ENCODE measurements around the gene PRSS48.
"Not testable (repeated sequence)": the region's sequence is repeated elsewhere in the genome, so short reads cannot be mapped to it uniquely, and the experiment has no call there.

PRSS48 gene

DNA sequence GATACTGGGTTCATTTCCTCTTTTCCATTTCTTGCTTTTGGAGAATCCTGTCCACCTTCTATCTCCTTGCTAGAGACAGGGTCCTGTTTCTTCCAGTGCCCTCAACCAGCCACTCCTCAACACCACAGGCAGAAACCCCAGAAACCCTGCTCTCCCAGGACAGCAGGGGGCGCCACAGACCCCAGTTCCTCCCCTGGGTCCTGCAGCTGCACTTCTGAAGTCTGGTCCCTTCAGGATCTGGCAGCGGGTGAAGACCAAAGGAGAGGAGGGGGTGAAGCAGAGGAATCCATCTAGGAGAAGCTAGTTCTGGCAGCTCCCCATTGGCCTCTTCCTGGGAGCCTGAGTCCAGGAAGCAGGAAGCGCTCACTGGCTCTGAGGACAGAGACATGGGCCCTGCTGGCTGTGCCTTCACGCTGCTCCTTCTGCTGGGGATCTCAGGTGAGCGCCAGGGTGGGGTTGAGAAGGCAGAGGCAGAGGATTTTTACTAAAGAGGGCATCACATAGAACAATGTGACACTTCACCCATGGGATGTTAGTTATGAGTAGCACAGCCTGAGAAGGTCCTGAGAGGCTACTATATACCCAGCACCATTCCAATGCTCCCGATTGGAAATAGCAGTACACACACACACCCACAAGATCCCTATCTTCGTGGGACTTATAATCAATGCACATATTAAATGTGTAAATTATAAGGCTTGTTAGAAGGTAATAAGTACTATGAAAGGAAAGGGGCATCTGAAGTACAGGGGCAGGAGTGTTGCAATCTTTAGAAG is at the start of gene PRSS48:
Gene PRSS48 (plus strand): TSS at position 375 of the 776 bp plus-strand sequence. CDS start 12 bp downstream, at position 387.
- DNase-seq: peak; percentile 15

GRCh38 chr4:151227172-151227571 is 49.8 kb upstream of the PRSS48 start:
- no peak for DNase-seq

GRCh38 chr4:151227731-151228130 is 49.2 kb upstream of the PRSS48 start:
- no peak for DNase-seq

DNA sequence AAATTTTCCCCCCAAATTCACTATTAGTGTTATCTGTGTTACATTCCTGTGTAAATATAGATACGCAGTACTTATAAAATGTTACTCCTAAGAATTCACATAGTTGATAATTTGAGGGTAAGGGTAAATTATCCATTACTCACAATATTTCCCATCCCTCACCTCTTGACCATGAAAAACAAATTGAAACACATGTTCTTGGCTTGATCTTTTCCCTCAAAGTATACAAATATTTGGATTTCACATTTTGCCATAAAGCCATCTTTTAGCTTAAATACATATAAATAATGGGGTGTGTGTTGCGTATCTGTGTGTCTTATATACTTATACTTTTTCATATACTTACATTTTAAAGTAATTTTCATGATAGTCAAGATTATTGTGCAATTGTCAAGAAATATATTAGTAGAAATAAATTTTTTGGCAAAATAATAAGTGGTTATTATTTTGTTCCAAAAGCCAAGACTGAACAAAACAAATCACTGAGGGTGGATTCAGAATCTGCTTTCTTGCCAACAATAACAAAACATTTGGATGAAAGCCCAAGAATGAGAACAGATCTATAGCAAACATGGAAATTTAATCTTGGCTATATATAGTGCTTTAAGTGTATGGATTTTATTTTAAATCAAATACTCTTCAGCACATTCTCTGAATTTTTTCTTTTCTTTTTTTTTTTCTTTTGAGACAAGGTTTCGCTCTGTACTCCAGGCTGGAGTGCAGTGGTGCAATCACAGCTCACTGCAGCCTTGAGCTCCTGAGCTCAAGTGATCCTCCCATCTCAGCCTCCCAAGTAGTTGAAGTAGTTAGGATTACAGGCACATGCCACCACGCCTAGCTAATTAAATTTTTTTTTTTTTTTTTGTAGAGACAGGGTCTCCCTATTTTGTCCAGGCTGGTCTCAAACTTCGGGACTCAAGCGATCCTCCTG is 48.5 kb upstream of the PRSS48 start:
- DNase-seq: no peak

DNA sequence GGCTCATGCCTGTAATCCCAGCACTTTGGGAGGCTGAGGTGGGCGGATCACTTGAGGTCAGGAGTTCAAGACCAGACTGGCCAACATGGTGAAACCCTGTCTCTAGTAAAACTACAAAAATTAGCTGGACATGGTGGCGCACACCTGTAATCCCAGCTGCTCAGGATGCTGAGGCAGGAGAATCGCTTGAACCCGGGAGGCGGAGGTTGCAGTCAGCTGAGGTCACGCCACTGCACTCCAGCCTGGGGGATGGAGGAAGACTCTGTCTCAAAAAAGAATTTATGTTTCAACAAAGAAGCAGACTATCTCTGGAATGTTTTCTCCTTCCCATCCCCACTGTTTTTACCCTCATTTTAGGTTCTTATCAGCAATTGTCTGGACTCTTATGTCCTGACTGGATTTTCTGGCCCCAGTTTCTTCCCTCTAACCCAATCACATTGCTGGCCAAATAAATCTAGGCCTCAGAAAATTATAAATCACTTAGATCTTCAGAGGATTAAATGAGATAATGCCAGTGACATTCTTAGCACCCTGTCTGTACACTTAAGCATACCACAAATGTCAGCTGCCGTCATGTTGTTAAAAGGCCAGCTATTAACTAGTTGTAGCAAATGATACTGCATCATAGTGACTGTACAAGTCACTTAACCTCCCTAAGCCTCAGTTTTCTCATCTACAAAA is 44.9 kb upstream of the PRSS48 start:
- no peak for DNase-seq

GRCh38 chr4:151233600-151233999 is 43.4 kb upstream of the PRSS48 start:
- DNase-seq: no peak

DNA sequence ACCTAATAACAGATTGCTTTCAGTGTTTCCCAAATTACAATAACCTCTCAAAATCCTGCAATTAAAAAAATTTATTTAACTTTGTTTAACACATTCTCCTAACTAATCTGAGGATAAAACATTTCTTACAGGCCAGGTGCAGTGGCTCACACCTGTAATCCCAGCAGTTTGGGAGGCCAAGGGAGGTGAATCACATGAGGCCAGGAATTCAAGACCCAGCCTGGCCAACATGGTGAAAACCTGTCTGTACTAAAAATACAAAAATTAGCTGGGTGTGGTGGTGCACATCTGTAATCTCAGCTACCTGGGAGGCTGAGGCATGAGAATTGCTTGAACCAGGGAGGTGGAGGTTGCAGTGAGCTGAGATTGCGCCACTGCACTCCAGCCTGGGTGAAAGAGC is 41.6 kb upstream of the PRSS48 start:
- DNase-seq: not testable (repeated sequence)

DNA sequence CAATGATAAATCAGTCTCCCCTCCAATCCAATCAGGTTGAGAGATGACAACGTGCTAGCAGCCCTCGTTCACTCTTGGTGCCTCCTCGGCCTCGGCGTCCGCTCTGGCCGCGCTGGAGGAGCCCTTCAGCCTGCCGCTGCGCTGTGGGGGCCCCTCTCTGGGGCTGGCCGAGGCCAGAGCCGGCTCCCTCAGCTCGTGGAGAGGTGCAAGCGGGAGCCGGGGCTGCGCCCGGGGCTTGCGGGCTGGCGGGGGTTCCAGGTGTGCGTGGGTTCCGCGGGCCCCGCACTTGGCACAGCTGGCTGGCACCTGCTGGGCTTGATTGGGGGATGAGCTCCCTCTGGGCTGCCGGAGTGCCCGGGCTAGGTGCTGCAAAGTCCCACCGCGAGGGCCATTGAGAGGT is 40.9 kb upstream of the PRSS48 start:
- no peak for DNase-seq

- DNase-seq: no peak
Observed at GRCh38 chr4:151238477-151238876, 38.5 kb upstream of the PRSS48 start.

DNA sequence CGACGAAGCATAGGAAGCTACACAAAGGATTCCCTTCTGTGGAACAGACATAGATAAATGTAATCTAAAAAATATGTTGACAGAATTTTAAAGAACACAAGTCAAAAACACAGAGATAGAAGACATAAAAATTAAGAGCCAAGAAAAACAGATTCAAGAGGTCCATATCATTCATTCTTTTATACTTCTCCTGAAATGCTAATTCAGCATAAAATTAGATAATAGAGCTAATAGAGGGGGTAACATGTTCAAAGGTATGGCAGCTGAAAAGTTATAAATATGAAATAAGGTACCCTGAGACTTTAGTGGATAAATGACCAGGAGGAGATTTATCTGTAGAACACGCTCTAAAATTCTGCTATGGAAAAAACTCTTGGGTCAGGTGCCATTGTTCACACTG is 37.4 kb upstream of the PRSS48 start:
- DNase-seq: no peak

GRCh38 chr4:151242305-151242704 is 34.7 kb upstream of the PRSS48 start:
- no peak for DNase-seq

GRCh38 chr4:151246742-151247141 is 30.2 kb upstream of the PRSS48 start:
- DNase-seq: no peak

DNA sequence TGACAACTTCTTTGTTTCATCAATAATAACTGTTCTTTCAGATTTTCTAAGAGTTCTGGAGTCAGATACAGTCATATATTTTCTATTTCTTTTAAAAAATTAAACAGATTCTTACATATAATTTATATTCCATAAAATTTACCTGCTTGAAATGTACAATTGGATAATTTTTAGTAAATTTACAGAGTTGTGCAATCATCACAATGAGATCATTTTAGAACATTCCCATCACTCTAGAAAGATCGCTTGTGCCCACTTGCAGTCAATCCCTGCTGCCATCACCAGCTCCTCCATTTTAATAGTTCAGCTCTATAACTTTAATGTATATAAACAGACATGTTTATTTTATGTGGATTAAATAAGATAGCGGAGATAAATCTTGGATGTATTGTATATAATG is 29.6 kb upstream of the PRSS48 start:
- DNase-seq: no peak

DNA sequence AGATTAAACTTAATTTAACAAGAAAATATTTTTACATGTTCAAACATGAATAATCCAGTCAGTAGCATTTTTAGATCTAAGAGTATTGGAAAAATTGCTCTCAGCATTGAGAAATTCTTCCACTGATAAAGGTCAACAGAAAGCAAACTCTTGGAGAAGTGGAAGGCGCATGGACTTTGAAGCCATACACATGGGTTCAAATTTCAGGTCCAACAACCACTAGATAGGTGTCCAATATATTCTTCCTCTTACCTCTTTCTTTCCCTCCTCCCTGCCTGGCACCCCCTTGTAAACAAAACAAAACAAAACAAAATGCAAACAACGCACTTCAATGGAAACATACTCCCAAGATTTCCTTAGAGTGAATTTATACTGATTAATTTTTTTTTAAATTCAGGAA is 28.4 kb upstream of the PRSS48 start:
- no peak for DNase-seq

DNA sequence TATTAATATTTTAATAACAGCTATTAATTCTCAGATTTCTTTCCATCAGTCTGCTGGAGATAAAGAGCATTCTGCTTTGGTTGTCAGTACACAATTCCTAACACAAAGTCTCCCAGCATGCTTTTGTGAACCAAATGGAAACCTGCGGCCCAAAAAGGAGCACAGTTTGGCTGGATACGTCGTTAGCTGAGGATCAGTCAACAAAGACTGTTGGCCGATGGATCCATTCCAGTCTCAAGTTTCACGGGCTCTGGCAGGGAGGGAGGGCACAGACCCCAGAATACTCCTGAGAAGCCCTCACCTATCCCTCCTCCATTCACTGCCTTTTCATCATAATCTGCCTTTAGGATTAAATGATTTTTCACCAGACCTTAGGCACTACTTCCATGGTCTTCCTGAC is 26.3 kb upstream of the PRSS48 start:
- DNase-seq: no peak

DNA sequence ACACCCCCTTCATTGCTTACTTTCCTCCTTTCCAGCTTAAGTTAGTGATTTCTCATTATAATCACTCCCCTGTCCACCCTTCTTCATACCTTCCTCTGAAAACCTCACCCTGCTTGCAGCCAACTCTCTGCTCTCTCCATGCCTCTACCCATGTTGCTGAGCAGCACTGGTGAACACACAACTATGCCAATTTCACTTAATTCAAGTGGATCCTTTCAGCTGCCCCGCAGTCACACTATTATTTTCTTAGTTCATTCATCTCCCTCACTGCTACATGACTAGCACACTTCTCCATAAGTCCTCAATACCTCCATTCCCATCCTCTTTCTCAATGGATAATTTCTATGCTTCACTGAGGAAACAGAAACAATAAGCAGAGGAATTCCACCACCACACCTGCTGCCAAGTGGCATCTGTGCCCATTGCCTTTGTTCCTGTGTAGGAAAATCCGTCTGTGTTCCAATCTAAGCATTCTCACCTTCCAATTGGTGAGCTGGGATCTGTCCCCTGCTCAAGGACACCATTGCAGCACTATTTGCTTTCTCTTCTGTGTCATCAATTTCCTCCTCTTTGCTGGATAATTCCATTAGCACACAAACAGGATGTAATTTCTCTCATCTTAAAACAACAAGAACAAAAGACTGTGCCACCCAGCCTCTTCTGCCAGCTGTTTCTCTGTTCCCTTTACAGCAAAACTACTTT is 25.2 kb upstream of the PRSS48 start:
- DNase-seq: no peak

DNA sequence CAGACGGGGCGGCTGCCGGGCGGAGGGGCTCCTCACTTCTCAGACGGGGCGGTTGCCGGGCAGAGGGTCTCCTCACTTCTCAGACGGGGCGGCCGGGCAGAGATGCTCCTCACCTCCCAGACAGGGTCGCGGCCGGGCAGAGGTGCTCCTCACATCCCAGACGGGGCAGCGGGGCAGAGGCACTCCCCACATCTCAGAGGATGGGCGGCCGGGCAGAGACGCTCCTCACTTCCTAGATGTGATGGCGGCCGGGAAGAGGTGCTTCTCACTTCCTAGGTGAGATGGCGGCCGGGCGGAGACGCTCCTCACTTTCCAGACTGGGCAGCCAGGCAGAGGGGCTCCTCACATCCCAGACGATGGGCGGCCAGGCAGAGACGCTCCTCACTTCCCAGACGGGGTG is 21.7 kb upstream of the PRSS48 start:
- DNase-seq: not testable (repeated sequence)

- DNase-seq: not testable (repeated sequence)
Observed at GRCh38 chr4:151255680-151256079, 21.3 kb upstream of the PRSS48 start.

DNA sequence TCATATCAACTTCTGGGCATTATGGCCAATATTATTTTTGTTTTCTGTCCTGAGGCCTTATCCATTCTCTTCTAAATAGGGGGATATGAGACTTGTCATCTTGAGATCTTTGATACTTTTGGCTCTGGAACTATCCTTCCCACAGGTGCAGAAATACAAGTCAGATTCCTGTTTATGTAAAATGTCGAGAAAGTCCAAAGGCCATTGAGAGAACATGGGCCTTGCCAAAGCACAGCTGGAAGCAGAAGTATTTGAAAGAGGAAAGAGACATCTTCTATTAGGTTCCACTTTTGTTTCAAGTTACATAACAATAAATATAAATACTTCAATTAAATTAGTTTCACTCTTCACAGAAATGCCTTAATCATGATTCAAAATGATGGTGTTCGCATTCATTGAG is 20.8 kb upstream of the PRSS48 start:
- no peak for DNase-seq

- no peak for DNase-seq
Observed at GRCh38 chr4:151257704-151258103, 19.3 kb upstream of the PRSS48 start.

DNA sequence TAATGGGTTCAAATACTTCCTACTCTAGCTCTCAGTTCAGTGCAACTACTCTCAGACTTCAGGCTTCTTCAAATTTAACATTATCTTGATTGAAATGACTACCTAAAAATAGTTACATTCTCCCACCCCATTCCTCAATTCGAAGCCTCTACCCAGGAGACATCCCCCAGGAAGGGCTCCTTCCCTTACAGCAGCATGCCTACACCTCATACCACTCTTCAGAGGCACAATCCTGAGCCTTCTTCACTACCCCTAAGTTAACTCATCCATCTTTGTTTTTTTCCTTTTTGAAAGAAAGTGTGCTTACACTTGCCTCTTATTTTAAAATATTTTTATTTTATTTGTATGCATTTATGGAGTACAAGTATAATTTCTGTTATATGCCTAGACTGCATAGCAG is 17.2 kb upstream of the PRSS48 start:
- DNase-seq: no peak

- DNase-seq: no peak
Observed at GRCh38 chr4:151260526-151260925, 16.4 kb upstream of the PRSS48 start.

GRCh38 chr4:151263455-151263854 is 13.5 kb upstream of the PRSS48 start:
- no peak for DNase-seq
